Transverse colon (tissue), 4 donors: ENCODE measurements around the gene KIAA1549.

Source experiments
- EP300 ChIP-seq: sonication (generic); formaldehyde crosslinking; IDR thresholded peaks from one replicate; pipeline ENCODE4 v1.6.1; 2017; ENCODE audit warnings: antibody characterized with exemption, low read depth
- POLR2A ChIP-seq: fragments of 450-650 bp; IDR thresholded peaks from one replicate; pipeline ENCODE4 v1.6.1; 2016; ENCODE audit warnings: antibody characterized with exemption, mild to moderate bottlenecking, moderate library complexity
- POLR2AphosphoS5 ChIP-seq, 3 donors: sonication (generic); formaldehyde crosslinking; IDR thresholded peaks; one replicate each; pipeline ENCODE4 v1.6.1; 2016; ENCODE audit warnings: antibody characterized with exemption in 3 of 3
- TF ChIP-seq, protein P1 (sequence below), 5 experiments: fragments of 200-600 bp in 3 of 5; fragments of 450-650 bp in 2 of 5; sonication (generic) in 3 of 5; IDR thresholded peaks; 1 replicate in 2 of 5; 2 replicates in 3 of 5; pipeline ENCODE4 v1.5.1; 2016 to 2017; ENCODE audit warnings: antibody characterized with exemption in 5 of 5, inconsistent platforms in 3 of 5, mild to moderate bottlenecking in 2 of 5, moderate library complexity in 1 of 5

DNA sequence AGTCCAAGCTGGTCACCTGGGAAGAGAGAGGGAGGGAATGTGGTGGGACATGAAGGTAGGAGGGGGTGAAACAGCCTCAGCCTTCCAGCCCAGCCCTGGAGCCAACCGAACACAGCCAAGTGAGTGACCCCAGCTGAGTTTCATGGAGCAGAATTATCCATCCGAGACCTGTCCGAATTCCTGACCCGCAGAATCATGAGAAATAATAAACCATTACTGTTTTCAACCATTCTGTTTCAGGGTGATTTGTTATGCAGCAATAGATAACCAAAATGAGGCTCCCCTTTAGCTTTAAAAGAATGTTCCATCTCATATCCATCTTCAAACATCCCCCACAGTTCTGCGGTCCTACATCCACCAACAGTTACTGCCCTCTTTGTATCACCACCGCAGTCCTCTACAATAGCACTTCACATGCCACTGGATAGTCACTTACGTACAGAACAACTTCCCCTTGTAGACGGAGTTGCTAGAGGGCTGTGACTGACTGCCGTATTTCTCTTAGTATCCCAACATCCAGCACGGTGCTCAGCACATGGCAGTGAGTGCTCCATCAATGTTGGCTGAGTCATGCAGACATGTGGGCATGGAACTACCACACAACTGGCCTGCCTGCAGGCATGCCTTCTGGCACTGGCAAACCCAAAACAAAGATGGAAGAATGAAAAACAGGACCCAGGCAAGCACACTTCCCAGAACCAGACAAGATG, 18.5 kb downstream of the KIAA1549 start:
- TF ChIP-seq POLR2AphosphoS5 (IDR thresholded peaks at IDR 0.05), result no peak
- TF ChIP-seq POLR2A, result no peak
- TF ChIP-seq, protein P1, sequence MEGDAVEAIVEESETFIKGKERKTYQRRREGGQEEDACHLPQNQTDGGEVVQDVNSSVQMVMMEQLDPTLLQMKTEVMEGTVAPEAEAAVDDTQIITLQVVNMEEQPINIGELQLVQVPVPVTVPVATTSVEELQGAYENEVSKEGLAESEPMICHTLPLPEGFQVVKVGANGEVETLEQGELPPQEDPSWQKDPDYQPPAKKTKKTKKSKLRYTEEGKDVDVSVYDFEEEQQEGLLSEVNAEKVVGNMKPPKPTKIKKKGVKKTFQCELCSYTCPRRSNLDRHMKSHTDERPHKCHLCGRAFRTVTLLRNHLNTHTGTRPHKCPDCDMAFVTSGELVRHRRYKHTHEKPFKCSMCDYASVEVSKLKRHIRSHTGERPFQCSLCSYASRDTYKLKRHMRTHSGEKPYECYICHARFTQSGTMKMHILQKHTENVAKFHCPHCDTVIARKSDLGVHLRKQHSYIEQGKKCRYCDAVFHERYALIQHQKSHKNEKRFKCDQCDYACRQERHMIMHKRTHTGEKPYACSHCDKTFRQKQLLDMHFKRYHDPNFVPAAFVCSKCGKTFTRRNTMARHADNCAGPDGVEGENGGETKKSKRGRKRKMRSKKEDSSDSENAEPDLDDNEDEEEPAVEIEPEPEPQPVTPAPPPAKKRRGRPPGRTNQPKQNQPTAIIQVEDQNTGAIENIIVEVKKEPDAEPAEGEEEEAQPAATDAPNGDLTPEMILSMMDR (IDR thresholded peaks at IDR 0.05), result no peak
- TF ChIP-seq EP300, result no peak
